WERI-Rb-1 (cell line): ENCODE data around the gene MMD2.

Experiments
- DNase-seq: peaks from one replicate; pipeline ENCODE4 v3.0.0-alpha.2; 2020
- H3K27ac ChIP-seq: fragments of 250-450 bp; sonication (Bioruptor Pico); 2 replicates; pipeline ENCODE4 v1.5.1; 2020; ENCODE audit warnings: mild to moderate bottlenecking, moderate library complexity
- H3K27me3 ChIP-seq: fragments of 250-450 bp; sonication (Bioruptor Pico); 2 replicates; pipeline ENCODE4 v1.5.1; 2021; ENCODE audit warnings: mild to moderate bottlenecking, low read depth, moderate library complexity; ENCODE audit not compliant: insufficient read depth, severe bottlenecking
- H3K36me3 ChIP-seq: fragments of 250-450 bp; sonication (Bioruptor Pico); 2 replicates; pipeline ENCODE4 v1.5.1; 2020; ENCODE audit warnings: mild to moderate bottlenecking, moderate library complexity
- H3K4me3 ChIP-seq: 2 replicates; pipeline ENCODE4 v1.5.1; 2011; ENCODE audit warnings: low read depth, mild to moderate bottlenecking, control low read depth, low read length
- H3K9me3 ChIP-seq: fragments of 250-450 bp; sonication (Bioruptor Pico); 2 replicates; pipeline ENCODE4 v1.5.1; 2021; ENCODE audit warnings: mild to moderate bottlenecking, moderate library complexity; ENCODE audit not compliant: severe bottlenecking
- TF ChIP-seq, protein P1 (sequence below): IDR thresholded peaks from 2 replicates; pipeline ENCODE4 v1.5.1; 2011; ENCODE audit warnings: low read depth, mild to moderate bottlenecking, control low read depth, inconsistent platforms, low read length

Gene MMD2

DNA sequence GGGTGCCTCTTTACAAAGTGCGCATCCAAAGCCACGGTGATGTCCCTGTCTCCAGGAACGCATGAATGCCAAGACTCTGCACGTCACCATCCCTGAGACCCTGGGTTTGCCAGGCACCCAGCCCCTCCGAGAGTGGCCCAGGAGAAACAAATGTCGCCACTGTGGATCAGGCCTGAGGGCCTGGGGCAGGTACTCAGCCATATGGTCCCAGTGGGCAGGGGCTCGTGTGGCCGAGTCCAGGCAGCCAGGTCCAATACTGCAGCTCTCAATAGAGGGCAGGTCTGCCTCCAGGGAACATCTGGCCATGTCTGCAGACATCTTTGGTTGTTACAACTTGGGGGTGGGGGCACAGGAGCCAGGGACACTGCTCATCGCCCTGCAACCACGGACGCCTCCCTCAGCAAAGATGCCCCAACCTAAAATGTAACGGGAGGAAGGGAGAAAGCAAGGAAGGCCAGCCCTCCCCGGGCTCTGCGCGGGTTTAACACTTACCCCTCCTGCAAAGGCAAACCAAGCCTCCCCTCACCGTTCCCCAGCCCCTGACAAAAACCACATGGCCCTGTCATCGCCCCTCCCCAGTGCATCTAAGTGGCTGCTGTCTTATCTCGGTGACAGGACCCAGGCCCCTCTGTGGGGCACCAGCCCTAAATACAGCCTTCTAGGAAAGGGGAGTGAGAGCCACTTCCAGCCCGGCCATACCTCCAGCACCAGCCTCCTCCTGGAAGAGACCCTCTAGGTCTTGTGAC, 86.9 kb downstream of the MMD2 start:
- Histone ChIP-seq H3K27me3 (no peaks in the 10 kb centered on the region), H3K36me3 (peaks cover 34% of the 10 kb centered on the region), H3K9me3 (no peaks in the 10 kb centered on the region), H3K27ac (no peak overlapping the region), H3K4me3 (no peak overlapping the region)
- TF ChIP-seq, protein P1, sequence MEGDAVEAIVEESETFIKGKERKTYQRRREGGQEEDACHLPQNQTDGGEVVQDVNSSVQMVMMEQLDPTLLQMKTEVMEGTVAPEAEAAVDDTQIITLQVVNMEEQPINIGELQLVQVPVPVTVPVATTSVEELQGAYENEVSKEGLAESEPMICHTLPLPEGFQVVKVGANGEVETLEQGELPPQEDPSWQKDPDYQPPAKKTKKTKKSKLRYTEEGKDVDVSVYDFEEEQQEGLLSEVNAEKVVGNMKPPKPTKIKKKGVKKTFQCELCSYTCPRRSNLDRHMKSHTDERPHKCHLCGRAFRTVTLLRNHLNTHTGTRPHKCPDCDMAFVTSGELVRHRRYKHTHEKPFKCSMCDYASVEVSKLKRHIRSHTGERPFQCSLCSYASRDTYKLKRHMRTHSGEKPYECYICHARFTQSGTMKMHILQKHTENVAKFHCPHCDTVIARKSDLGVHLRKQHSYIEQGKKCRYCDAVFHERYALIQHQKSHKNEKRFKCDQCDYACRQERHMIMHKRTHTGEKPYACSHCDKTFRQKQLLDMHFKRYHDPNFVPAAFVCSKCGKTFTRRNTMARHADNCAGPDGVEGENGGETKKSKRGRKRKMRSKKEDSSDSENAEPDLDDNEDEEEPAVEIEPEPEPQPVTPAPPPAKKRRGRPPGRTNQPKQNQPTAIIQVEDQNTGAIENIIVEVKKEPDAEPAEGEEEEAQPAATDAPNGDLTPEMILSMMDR = no peak
- DNase-seq = no peak

DNA sequence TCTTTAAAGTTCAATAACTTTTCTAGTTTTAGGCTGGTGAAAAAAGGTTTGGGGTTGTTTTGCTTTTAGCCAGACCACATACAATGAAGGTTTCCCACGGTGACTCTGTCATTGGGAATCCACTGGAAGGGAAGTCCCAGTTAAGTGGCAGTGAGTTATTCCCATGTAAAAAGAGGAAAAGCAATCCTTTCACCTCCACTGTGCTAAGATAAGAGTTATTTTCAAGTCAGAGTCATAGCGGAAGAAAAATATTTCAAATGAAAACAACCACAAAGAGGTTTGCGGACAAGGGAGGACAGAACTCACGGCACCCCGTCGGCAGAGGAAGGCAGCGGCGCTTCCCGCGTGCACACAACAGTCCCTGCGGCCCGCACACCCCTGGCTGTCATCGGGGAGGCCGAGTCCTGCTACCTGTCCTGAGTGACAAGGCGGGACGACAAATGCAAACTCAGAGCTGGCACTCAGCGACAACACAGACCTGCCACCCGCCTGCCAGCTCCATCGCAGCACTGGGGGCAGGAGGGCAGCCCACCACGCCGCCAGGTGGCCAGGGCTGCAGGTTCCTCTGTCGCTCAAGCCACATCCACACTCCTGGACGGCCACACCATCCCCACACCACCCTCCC, 87.8 kb downstream of the MMD2 start:
- H3K4me3 ChIP-seq = no peak overlapping the region
- TF ChIP-seq, protein P1 = no peak
- H3K36me3 ChIP-seq = peaks cover 25% of the 10 kb centered on the region
- no peak overlapping the region for H3K27ac ChIP-seq
- no peak for DNase-seq
- no peaks in the 10 kb centered on the region for H3K9me3 ChIP-seq
- no peaks in the 10 kb centered on the region for H3K27me3 ChIP-seq

DNA sequence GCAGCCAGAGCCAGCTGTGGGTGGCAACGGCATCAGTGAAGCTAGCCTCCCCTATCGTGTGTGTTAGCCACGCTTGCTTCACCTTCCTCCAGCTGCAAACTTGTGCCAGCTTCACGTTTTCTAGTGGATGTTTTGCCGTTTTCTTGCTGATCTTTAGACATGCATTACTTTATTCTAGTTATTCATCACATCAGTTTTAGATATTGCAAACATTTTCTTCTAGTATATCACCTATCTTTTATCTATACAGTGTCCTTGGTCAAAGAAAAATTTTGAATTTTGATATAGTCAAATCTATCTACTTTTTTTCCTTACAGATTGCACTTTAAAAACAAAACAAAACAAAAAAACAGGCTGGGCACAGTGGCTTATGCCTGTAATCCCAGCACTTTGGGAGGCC, 90.5 kb downstream of the MMD2 start:
- TF ChIP-seq, protein P1 = no peak
- no peaks in the 10 kb centered on the region for H3K9me3 ChIP-seq
- H3K4me3 ChIP-seq = no peak overlapping the region
- H3K36me3 ChIP-seq = peaks cover 6% of the 10 kb centered on the region
- H3K27ac ChIP-seq = no peak overlapping the region
- DNase-seq = no peak
- H3K27me3 ChIP-seq = no peaks in the 10 kb centered on the region

DNA sequence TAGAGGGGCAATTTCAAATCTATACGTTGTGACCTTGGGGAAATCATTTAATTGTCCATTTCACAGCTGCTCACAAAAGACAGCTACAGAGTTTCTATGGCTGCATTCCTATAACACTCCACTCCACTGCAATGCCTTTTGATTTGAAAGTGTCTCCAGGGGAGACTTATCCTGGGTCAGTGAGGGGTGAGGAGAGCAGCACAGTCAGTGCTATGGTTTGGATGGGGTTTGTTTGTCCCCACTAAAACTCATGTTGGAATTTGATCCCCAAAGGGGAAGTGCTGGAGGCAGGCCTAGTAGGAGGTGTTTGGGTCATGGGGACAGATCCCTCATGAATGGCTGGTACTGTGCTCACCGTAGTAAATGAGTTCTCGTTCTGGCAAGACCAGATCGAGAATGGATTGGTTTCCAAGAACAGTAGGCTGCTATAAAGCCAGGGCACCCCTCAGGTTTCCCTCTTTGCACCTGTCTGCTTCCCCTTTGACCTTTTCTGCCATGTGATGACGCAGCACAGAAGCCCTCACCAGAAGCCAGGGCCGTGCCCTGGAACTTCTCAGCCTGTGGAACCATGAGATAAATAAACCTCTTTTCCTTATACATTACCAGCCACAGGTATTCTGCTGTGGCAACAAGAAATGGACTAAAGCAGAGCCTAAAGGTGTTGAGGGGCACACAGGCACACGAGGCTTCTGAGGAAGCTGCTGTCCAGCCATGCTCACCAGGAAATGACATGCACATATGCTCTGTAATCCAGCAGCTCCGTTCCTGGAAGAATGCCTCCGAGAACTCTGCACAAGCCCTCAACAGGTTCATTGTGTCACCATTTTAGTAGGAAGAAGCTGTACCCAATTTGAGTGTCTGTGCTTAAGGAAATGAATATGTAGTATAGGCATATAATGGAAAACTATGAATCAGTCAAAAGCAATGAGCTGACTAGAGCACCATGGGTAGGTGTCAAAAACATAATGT, 92.2 kb downstream of the MMD2 start:
- no peak for DNase-seq
- TF ChIP-seq, protein P1 = no peak
- H3K9me3 ChIP-seq = peaks cover 9% of the 10 kb centered on the region
- no peak overlapping the region for H3K4me3 ChIP-seq
- H3K36me3 ChIP-seq = peaks cover 8% of the 10 kb centered on the region
- H3K27ac ChIP-seq = no peak overlapping the region
- H3K27me3 ChIP-seq = no peaks in the 10 kb centered on the region

DNA sequence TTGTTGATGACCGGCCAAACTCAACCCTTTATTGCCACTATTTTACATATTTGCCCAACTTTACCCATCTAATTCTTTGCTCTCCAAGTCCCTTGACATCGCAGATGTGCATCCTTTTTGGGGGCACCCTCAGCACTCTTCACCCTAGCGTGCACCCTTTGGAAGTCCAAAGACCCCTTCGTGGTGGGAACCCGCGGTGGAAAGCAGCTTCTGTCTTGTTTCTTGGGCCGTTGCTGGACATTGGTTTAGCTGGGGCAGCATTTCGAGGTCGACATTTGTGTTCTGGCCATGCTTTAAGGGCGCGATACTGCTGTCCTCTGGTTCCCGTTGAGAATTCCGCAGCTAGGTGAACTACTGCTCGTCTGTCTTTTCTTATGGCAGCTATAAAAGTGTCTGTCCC, 96.8 kb downstream of the MMD2 start:
- no peaks in the 10 kb centered on the region for H3K27me3 ChIP-seq
- no peak overlapping the region for H3K4me3 ChIP-seq
- H3K36me3 ChIP-seq = peaks cover 6% of the 10 kb centered on the region
- DNase-seq = no peak
- H3K9me3 ChIP-seq = peaks cover 9% of the 10 kb centered on the region
- H3K27ac ChIP-seq = no peak overlapping the region
- TF ChIP-seq, protein P1 = no peak
